ENCODE measurements around the gene MITD1. TPM values are rescaled to one million over a fixed set of nuclear protein-coding genes. Genes with fewer than 3 reads are reported as not detected.
A peak's percentile ranks its signal among the peaks of the same experiment; 100 is the strongest.

MITD1 gene
- polyA plus RNA-seq (2011; rRNA removed), result 19.2 and 27.2 TPM in 2 replicates
- 9.9 and 10.4 TPM in 2 replicates for polyA minus RNA-seq (2011; rRNA and poly(A)+ RNA removed)

- Histone ChIP-seq H3K4me3 (ENCODE audit: low read depth, low read length) (peak within 1 kb of the TSS; percentile 99), H3K9me3 (ENCODE audit: control insufficient read depth, insufficient read depth, low read length) (no peaks in the 10 kb centered on the region), H3K27ac (ENCODE audit: low read depth, low read length) (peak within 1 kb of the TSS; percentile 58), H3K27me3 (ENCODE audit: control insufficient read depth, insufficient read depth, low read length) (no peaks in the 10 kb centered on the region)
- DNase-seq (ENCODE audit: low read depth, low spot score), result peak; percentile 89
- ChIA-PET POLR2A (interaction anchor here (0.6 to 1.2 kb wide), 6 partner anchors 9 to 236 kb away, joined by 3 to 13 read pairs (median 4); partner anchors contain the start of genes EIF5B, LIPT1, TSGA10 and TXNDC9), CTCF (interaction anchor here (0.7 to 2.8 kb wide), 6 partner anchors 10 to 1080 kb away, joined by 3 to 21 read pairs (median 4); partner anchors contain the start of genes EIF5B and TXNDC9)
- TF ChIP-seq, protein P1, sequence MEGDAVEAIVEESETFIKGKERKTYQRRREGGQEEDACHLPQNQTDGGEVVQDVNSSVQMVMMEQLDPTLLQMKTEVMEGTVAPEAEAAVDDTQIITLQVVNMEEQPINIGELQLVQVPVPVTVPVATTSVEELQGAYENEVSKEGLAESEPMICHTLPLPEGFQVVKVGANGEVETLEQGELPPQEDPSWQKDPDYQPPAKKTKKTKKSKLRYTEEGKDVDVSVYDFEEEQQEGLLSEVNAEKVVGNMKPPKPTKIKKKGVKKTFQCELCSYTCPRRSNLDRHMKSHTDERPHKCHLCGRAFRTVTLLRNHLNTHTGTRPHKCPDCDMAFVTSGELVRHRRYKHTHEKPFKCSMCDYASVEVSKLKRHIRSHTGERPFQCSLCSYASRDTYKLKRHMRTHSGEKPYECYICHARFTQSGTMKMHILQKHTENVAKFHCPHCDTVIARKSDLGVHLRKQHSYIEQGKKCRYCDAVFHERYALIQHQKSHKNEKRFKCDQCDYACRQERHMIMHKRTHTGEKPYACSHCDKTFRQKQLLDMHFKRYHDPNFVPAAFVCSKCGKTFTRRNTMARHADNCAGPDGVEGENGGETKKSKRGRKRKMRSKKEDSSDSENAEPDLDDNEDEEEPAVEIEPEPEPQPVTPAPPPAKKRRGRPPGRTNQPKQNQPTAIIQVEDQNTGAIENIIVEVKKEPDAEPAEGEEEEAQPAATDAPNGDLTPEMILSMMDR (IDR thresholded peaks at IDR 0.05; ENCODE audit: low read depth, low read length), result no peak
Observed at GRCh38 chr2:99180755-99181623, at the start of gene MITD1, which contains the start of gene MRPL30. Gene MITD1 (minus strand): TSS chr2:99181058. CDS start chr2:99180981, 77 bp downstream. Gene MRPL30 (plus strand): TSS chr2:99181184. CDS start chr2:99186204, 5,020 bp downstream.

DNA sequence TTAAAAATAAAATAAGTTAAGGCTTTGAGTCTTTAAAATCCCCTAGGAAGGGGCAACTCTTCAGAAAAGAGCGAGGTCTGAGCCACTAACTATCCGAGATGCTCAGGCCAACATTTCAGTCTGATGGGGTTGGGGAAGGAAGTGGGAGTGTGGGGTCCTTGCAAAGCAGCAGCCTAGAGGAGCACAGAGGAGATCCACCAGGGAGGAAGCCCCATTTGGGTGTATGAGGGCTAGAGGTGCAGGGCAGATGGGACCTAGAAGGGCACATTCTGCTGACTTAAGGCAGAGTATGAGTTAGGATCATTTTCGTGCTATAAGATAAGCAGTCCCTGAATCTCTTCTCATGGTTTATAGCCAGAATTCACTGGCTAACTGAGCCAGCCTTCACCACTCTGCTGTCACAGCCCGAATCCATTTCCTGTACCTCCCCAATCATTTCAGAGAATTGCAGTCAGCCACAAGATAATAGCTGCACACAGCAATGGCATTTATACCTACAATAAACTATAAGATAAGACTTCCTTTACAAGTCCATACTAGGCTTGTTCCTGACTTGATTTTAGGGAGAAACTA, 37.2 kb upstream of the MITD1 start:
- Histone ChIP-seq H3K27ac (ENCODE audit: low read depth, low read length) (no peak overlapping the region), H3K4me3 (ENCODE audit: low read depth, low read length) (no peak overlapping the region), H3K9me3 (ENCODE audit: control insufficient read depth, insufficient read depth, low read length) (no peaks in the 10 kb centered on the region), H3K27me3 (ENCODE audit: control insufficient read depth, insufficient read depth, low read length) (no peaks in the 10 kb centered on the region)
- TF ChIP-seq, protein P1 (IDR thresholded peaks at IDR 0.05; ENCODE audit: low read depth, low read length), result no peak
- CTCF ChIA-PET, result no interaction called here
- no peak for DNase-seq (ENCODE audit: low read depth, low spot score)
- POLR2A ChIA-PET, result no interaction called here

DNA sequence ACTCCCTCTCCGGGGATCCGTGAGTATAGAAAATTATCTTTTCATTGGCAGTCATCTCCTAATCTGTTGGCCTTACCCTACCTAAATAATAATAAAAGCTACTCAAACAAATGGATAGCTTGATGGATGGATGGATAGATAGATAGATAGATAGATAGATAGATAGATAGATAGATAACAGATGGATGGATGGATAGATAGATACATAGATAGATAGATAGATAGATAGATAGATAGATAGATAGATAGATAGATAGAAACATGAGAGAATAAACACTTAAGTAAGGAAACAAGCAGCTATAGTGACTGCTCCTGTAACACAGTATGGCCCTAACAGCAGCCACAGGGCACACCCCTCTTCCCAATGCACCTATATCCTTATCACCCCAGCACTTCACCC, 35.2 kb upstream of the MITD1 start:
- H3K9me3 ChIP-seq (ENCODE audit: control insufficient read depth, insufficient read depth, low read length), result no peaks in the 10 kb centered on the region
- CTCF ChIA-PET, result interaction anchor here (0.5 kb wide), 1 partner anchor 1386 kb away, joined by 6 read pairs; no protein-coding TSS in a partner anchor

GRCh38 chr2:99205491-99205890, 24.6 kb upstream of the MITD1 start:
- Histone ChIP-seq H3K27me3 (ENCODE audit: control insufficient read depth, insufficient read depth, low read length) (no peaks in the 10 kb centered on the region), H3K9me3 (ENCODE audit: control insufficient read depth, insufficient read depth, low read length) (peaks cover 5% of the 10 kb centered on the region; the same call in 1 of the 2 replicates), H3K27ac (ENCODE audit: low read depth, low read length) (no peak overlapping the region), H3K4me3 (ENCODE audit: low read depth, low read length) (no peak overlapping the region)
- POLR2A ChIA-PET, result no interaction called here
- CTCF ChIA-PET, result no interaction called here
- TF ChIP-seq, protein P1 (IDR thresholded peaks at IDR 0.05; ENCODE audit: low read depth, low read length), result no peak
- no peak for DNase-seq (ENCODE audit: low read depth, low spot score)

More for the DNA sequence above, 35.2 kb upstream of the MITD1 start:
- DNase-seq (ENCODE audit: low read depth, low spot score), result no peak
- TF ChIP-seq, protein P1 (IDR thresholded peaks at IDR 0.05; ENCODE audit: low read depth, low read length), result no peak
- Histone ChIP-seq H3K27ac (ENCODE audit: low read depth, low read length) (no peak overlapping the region), H3K4me3 (ENCODE audit: low read depth, low read length) (no peak overlapping the region), H3K27me3 (ENCODE audit: control insufficient read depth, insufficient read depth, low read length) (no peaks in the 10 kb centered on the region)
- POLR2A ChIA-PET, result no interaction called here
